Neutrophil (primary cell): ENCODE results near the gene DOK3.

ENCODE experiments used
- H3K27ac ChIP-seq: fragments of 200-600 bp; sonication (generic); 2 replicates; pipeline ENCODE4 v1.5.1; 2016; ENCODE audit warnings: mild to moderate bottlenecking, moderate library complexity
- H3K27me3 ChIP-seq: fragments of 200-600 bp; sonication (generic); 2 replicates; pipeline ENCODE4 v1.6.0; 2016; ENCODE audit warnings: mild to moderate bottlenecking
- H3K36me3 ChIP-seq: fragments of 200-600 bp; sonication (generic); 2 replicates; pipeline ENCODE4 v1.5.1; 2017
- H3K4me1 ChIP-seq, 2 experiments: fragments of 200-600 bp in 1 of 2; sonication (generic) in 1 of 2; 1 replicate in 1 of 2; 2 replicates in 1 of 2; pipeline versions ENCODE4 v1.5.1 to v1.6.1; 2013 to 2016; ENCODE audit warnings: low read depth in 1 of 2, low read length in 1 of 2, mild to moderate bottlenecking in 1 of 2, moderate library complexity in 1 of 2; ENCODE audit not compliant: control insufficient read depth in 1 of 2, insufficient read depth in 1 of 2
- H3K4me3 ChIP-seq, 2 experiments: fragments of 200-600 bp in 1 of 2; sonication (generic) in 1 of 2; 1 replicate in 1 of 2; 2 replicates in 1 of 2; pipeline ENCODE4 v1.5.1; 2013 to 2016; ENCODE audit warnings: low read depth in 1 of 2, low read length in 1 of 2, mild to moderate bottlenecking in 1 of 2, moderate library complexity in 1 of 2
- H3K9me3 ChIP-seq: fragments of 200-600 bp; sonication (generic); 2 replicates; pipeline ENCODE4 v1.5.1; 2016
- TF ChIP-seq, protein P1 (sequence below): fragments of 200-600 bp; sonication (generic); IDR thresholded peaks from 2 replicates; pipeline ENCODE4 v1.5.1; 2016; ENCODE audit warnings: antibody characterized with exemption

Gene DOK3

DNA sequence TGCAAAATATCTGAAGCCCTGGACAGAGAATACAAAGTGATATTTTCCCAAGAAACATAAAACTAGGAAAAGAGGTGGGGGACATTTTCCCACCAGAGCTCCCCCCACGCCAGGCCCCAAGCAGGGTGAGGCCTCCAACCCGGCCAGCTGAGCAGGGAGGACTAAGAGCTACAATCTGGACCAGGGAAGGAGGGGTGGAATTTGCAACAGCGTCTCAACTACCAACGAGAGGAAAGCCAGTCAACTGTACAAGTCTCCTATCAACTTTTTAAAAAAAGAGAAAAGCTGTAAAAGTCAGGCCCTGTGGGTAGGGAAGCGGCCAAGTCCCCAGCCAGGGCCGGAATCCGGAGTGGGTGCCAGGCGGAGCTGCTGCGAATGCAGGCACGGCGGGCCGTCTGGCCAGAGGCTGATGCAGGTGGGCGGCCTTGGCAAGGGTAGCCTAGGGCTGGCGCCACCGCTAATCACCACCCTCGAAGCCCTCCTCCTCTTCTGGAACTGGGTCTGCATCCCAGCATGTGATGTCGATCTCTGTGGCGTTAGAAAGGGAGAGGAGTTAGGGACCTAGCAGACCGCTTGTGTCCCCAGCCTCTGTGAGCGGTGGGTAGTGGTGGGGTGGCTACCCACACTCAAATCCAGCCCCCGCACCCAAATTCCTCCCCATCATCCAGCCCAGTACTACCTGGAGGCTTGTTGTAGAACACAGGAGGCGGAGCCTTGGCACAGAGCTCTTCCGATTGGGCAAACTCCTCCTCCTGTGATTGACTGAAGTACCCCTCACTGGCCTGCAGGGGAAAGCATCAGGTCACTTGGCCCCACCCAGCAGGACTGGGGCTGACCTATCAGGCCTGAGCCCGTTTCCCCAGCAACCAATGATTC is 52.4 kb downstream of the DOK3 start:
- TF ChIP-seq, protein P1, sequence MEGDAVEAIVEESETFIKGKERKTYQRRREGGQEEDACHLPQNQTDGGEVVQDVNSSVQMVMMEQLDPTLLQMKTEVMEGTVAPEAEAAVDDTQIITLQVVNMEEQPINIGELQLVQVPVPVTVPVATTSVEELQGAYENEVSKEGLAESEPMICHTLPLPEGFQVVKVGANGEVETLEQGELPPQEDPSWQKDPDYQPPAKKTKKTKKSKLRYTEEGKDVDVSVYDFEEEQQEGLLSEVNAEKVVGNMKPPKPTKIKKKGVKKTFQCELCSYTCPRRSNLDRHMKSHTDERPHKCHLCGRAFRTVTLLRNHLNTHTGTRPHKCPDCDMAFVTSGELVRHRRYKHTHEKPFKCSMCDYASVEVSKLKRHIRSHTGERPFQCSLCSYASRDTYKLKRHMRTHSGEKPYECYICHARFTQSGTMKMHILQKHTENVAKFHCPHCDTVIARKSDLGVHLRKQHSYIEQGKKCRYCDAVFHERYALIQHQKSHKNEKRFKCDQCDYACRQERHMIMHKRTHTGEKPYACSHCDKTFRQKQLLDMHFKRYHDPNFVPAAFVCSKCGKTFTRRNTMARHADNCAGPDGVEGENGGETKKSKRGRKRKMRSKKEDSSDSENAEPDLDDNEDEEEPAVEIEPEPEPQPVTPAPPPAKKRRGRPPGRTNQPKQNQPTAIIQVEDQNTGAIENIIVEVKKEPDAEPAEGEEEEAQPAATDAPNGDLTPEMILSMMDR = peak; percentile 86
- Histone ChIP-seq H3K4me3 (peak overlapping the region in 1 of 2 experiments; percentile 82), H3K36me3 (peaks cover 37% of the 10 kb centered on the region), H3K27me3 (no peaks in the 10 kb centered on the region), H3K27ac (peak overlapping the region; percentile 97), H3K4me1 (peaks cover 61 to 74% of the 10 kb centered on the region in 2 experiments), H3K9me3 (no peaks in the 10 kb centered on the region)

DNA sequence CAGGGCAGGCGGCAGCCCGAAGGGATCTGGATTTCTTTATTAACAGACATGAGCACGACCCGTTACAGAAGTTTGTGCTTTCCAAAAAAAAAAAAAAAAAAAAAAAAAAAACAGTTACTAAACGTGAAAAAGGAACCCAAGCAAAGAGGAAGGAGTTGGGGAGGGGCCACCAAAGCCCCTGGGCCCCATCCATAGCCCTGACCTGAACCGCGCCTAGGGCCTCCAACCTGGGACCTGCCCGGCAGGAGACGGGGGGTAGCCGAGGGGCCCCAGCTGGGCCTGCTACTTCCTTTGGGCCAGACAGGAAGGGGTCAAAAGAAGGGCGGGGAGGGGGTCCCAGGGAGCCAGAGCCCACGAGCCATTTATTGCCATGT is 53.0 kb downstream of the DOK3 start:
- H3K9me3 ChIP-seq = no peaks in the 10 kb centered on the region
- no peaks in the 10 kb centered on the region for H3K27me3 ChIP-seq
- peak overlapping the region; percentile 81 to 82 for H3K4me3 ChIP-seq
- H3K27ac ChIP-seq = peak overlapping the region; percentile 97
- TF ChIP-seq, protein P1 = no peak
- peaks cover 37% of the 10 kb centered on the region for H3K36me3 ChIP-seq
- H3K4me1 ChIP-seq = peaks cover 55 to 67% of the 10 kb centered on the region in 2 experiments

DNA sequence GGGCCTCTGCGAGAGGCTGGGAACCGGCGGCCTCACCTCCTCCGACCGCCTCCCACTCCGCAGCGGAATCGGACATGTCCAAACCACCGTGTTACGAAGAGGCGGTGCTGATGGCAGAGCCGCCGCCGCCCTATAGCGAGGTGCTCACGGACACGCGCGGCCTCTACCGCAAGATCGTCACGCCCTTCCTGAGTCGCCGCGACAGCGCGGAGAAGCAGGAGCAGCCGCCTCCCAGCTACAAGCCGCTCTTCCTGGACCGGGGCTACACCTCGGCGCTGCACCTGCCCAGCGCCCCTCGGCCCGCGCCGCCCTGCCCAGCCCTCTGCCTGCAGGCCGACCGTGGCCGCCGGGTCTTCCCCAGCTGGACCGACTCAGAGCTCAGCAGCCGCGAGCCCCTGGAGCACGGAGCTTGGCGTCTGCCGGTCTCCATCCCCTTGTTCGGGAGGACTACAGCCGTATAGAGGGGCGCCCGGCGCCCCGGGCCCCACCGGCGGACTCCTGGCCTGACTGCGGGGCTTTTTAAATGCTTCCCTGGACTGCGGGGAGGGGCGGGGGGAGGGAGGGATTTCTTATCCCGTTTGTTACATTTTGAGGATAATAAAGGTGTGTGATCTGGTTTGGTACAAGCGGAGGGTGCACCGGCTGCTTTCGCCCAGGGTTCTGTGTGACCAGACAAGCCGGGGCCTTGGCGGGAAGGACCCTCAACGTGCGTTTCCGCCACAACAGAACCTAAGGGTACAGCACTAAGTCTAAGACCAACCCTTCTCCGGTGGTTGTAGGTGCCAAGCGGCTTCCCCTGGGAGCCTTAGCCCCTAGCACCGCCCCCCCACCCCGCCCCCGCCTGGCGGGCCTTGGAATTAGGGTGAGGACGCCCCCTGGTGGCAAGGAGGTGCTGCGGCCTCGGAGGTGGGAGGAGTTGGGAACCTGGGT is 53.7 kb downstream of the DOK3 start:
- Histone ChIP-seq H3K4me3 (peak overlapping the region; percentile 81 to 82), H3K27me3 (peaks cover 2% of the 10 kb centered on the region), H3K36me3 (peaks cover 37% of the 10 kb centered on the region), H3K9me3 (no peaks in the 10 kb centered on the region), H3K27ac (peak overlapping the region; percentile 97), H3K4me1 (peaks cover 49 to 63% of the 10 kb centered on the region in 2 experiments)
- TF ChIP-seq, protein P1 = peak; percentile 97

DNA sequence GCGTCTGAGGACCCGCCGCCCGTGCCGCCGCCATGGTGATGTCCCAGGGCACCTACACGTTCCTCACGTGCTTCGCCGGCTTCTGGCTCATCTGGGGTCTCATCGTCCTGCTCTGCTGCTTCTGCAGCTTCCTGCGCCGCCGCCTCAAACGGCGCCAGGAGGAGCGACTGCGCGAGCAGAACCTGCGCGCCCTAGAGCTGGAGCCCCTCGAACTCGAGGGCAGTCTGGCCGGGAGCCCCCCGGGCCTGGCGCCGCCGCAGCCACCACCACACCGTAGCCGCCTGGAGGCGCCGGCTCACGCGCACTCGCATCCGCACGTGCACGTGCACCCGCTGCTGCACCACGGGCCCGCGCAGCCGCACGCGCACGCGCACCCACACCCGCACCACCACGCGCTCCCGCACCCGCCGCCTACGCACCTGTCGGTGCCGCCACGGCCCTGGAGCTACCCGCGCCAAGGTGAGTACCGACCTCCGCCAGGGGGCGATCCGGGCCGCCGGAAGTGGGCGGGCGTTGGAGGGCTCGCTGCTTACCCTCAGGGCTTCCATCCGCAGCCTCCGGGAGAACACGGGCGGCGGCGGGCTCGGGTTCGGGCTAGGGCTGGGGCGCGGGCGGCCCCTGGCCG is 54.5 kb downstream of the DOK3 start:
- peak overlapping the region; percentile 81 to 82 for H3K4me3 ChIP-seq

More for the DNA sequence above, 54.5 kb downstream of the DOK3 start:
- H3K27me3 ChIP-seq = peaks cover 10% of the 10 kb centered on the region
- peaks cover 41 to 56% of the 10 kb centered on the region in 2 experiments for H3K4me1 ChIP-seq
- TF ChIP-seq, protein P1 = peak; percentile 73
- H3K9me3 ChIP-seq = no peaks in the 10 kb centered on the region
- peak overlapping the region; percentile 97 for H3K27ac ChIP-seq
- peaks cover 33% of the 10 kb centered on the region for H3K36me3 ChIP-seq
